ENCODE results near the gene CCNA2. TPM values are rescaled to one million over a fixed set of nuclear protein-coding genes. Genes with fewer than 3 reads are reported as not detected.

Gene CCNA2
- total and polyA plus RNA-seq, 9 donors = 15.0 to 32.7 (median 22.7) TPM

GRCh38 chr4:121778991-121779628 lies 44.6 kb downstream of the CCNA2 start:
- DNase-seq = peak; percentile 19
- Histone ChIP-seq H3K4me1 (ENCODE audit: control insufficient read depth, insufficient read depth, low read length) (peaks cover 4% of the 10 kb centered on the region), H3K9me3 (replicated peaks; ENCODE audit: control insufficient read depth, low read depth, low read length) (no peaks in the 10 kb centered on the region), H3K27me3 (ENCODE audit: control insufficient read depth, insufficient read depth, low read length) (no peaks in the 10 kb centered on the region), H3K4me3 (ENCODE audit: low read length) (no peak overlapping the region), H3K27ac (ENCODE audit: low read length) (no peak overlapping the region), H3K36me3 (ENCODE audit: control insufficient read depth, insufficient read depth, low read length) (no peaks in the 10 kb centered on the region)
- WGBS (ENCODE audit: insufficient coverage) = no CpG with 5 or more reads among the region's 8 CpGs

GRCh38 chr4:121777625-121778024 lies 46.1 kb downstream of the CCNA2 start:
- Histone ChIP-seq H3K36me3 (ENCODE audit: control insufficient read depth, insufficient read depth, low read length) (no peaks in the 10 kb centered on the region), H3K4me3 (ENCODE audit: low read length) (no peak overlapping the region), H3K27ac (ENCODE audit: low read length) (no peak overlapping the region), H3K4me1 (ENCODE audit: control insufficient read depth, insufficient read depth, low read length) (peaks cover 4% of the 10 kb centered on the region), H3K9me3 (replicated peaks; ENCODE audit: control insufficient read depth, low read depth, low read length) (no peaks in the 10 kb centered on the region), H3K27me3 (ENCODE audit: control insufficient read depth, insufficient read depth, low read length) (no peaks in the 10 kb centered on the region)
- 11% methylated on average over 1 of the region's 3 CpGs for WGBS (ENCODE audit: insufficient coverage)
- DNase-seq = no peak

- no peak overlapping the region for H3K27ac ChIP-seq (ENCODE audit: low read length)
- no peaks in the 10 kb centered on the region for H3K9me3 ChIP-seq (replicated peaks; ENCODE audit: control insufficient read depth, low read depth, low read length)
- no peak overlapping the region for H3K4me3 ChIP-seq (ENCODE audit: low read length)
- H3K36me3 ChIP-seq (ENCODE audit: control insufficient read depth, insufficient read depth, low read length) = no peaks in the 10 kb centered on the region
- DNase-seq = no peak
- peaks cover 3% of the 10 kb centered on the region for H3K27me3 ChIP-seq (ENCODE audit: control insufficient read depth, insufficient read depth, low read length)
- H3K4me1 ChIP-seq (ENCODE audit: control insufficient read depth, insufficient read depth, low read length) = peaks cover 4% of the 10 kb centered on the region
- WGBS (ENCODE audit: insufficient coverage) = no CpG with 5 or more reads among the region's 6 CpGs
Measured at GRCh38 chr4:121776610-121777401, 46.9 kb downstream of the CCNA2 start.

- Histone ChIP-seq H3K36me3 (ENCODE audit: control insufficient read depth, insufficient read depth, low read length) (no peaks in the 10 kb centered on the region), H3K4me1 (ENCODE audit: control insufficient read depth, insufficient read depth, low read length) (no peaks in the 10 kb centered on the region), H3K4me3 (ENCODE audit: low read length) (no peak overlapping the region), H3K9me3 (replicated peaks; ENCODE audit: control insufficient read depth, low read depth, low read length) (no peaks in the 10 kb centered on the region), H3K27ac (ENCODE audit: low read length) (no peak overlapping the region), H3K27me3 (ENCODE audit: control insufficient read depth, insufficient read depth, low read length) (peaks cover 3% of the 10 kb centered on the region)
- DNase-seq = no peak
- no CpG with 5 or more reads among the region's 1 CpG for WGBS (ENCODE audit: insufficient coverage)
Measured at GRCh38 chr4:121773883-121774282, 49.8 kb downstream of the CCNA2 start.

- no CpG with 5 or more reads among the region's 1 CpG for WGBS (ENCODE audit: insufficient coverage)
- Histone ChIP-seq H3K36me3 (ENCODE audit: control insufficient read depth, insufficient read depth, low read length) (no peaks in the 10 kb centered on the region), H3K4me1 (ENCODE audit: control insufficient read depth, insufficient read depth, low read length) (no peaks in the 10 kb centered on the region), H3K9me3 (replicated peaks; ENCODE audit: control insufficient read depth, low read depth, low read length) (no peaks in the 10 kb centered on the region), H3K4me3 (ENCODE audit: low read length) (no peak overlapping the region), H3K27ac (ENCODE audit: low read length) (no peak overlapping the region), H3K27me3 (ENCODE audit: control insufficient read depth, insufficient read depth, low read length) (peaks cover 3% of the 10 kb centered on the region)
- DNase-seq = no peak
Measured at GRCh38 chr4:121771869-121772268, 51.8 kb downstream of the CCNA2 start.

- no peak for DNase-seq
- 80% methylated on average over 1 of the region's 2 CpGs for WGBS (ENCODE audit: insufficient coverage)
Measured at GRCh38 chr4:121769341-121769740, 54.3 kb downstream of the CCNA2 start.

GRCh38 chr4:121767166-121767565 lies 56.5 kb downstream of the CCNA2 start:
- no CpG with 5 or more reads among the region's 4 CpGs for WGBS (ENCODE audit: insufficient coverage)
- H3K27me3 ChIP-seq (ENCODE audit: control insufficient read depth, insufficient read depth, low read length) = peaks cover 23% of the 10 kb centered on the region
- H3K4me1 ChIP-seq (ENCODE audit: control insufficient read depth, insufficient read depth, low read length) = peaks cover 3% of the 10 kb centered on the region
- no peak overlapping the region for H3K27ac ChIP-seq (ENCODE audit: low read length)
- no peaks in the 10 kb centered on the region for H3K9me3 ChIP-seq (replicated peaks; ENCODE audit: control insufficient read depth, low read depth, low read length)
- DNase-seq = no peak
- H3K36me3 ChIP-seq (ENCODE audit: control insufficient read depth, insufficient read depth, low read length) = no peaks in the 10 kb centered on the region
- H3K4me3 ChIP-seq (ENCODE audit: low read length) = no peak overlapping the region

More at GRCh38 chr4:121769341-121769740, 54.3 kb downstream of the CCNA2 start:
- Histone ChIP-seq H3K9me3 (replicated peaks; ENCODE audit: control insufficient read depth, low read depth, low read length) (no peaks in the 10 kb centered on the region), H3K4me1 (ENCODE audit: control insufficient read depth, insufficient read depth, low read length) (peaks cover 3% of the 10 kb centered on the region), H3K36me3 (ENCODE audit: control insufficient read depth, insufficient read depth, low read length) (no peaks in the 10 kb centered on the region), H3K27me3 (ENCODE audit: control insufficient read depth, insufficient read depth, low read length) (peaks cover 15% of the 10 kb centered on the region), H3K4me3 (ENCODE audit: low read length) (no peak overlapping the region), H3K27ac (ENCODE audit: low read length) (no peak overlapping the region)

Other genes with a start within 250 kb of the CCNA2 start
- gene ANXA5, start 126.9 kb downstream of the CCNA2 start, total RNA-seq = 201 TPM
- 100 to 1,000 TPM; 271 to 498 (median 310) TPM for gene ANXA5, start 126.9 kb downstream of the CCNA2 start, polyA plus RNA-seq (ENCODE audit: insufficient read depth in 1 of 8, insufficient read length in 8 of 8, low replicate concordance in 1 of 8)
- 0.66 TPM for gene SMIM43, start 58.7 kb downstream of the CCNA2 start, total RNA-seq
- gene SMIM43, start 58.7 kb downstream of the CCNA2 start, polyA plus RNA-seq (ENCODE audit: insufficient read depth in 1 of 8, insufficient read length in 8 of 8, low replicate concordance in 1 of 8) = 1 to 10 TPM; 1.4 to 2.7 (median 1.9) TPM
- 28.1 TPM for gene EXOSC9, start 22.6 kb downstream of the CCNA2 start, total RNA-seq
- 10 to 100 TPM; 25.2 to 33.1 (median 30.8) TPM for gene EXOSC9, start 22.6 kb downstream of the CCNA2 start, polyA plus RNA-seq (ENCODE audit: insufficient read depth in 1 of 8, insufficient read length in 8 of 8, low replicate concordance in 1 of 8)
- 11.9 TPM for gene BBS7, start 46.6 kb upstream of the CCNA2 start, total RNA-seq
- 10 to 100 TPM in 7 of 8 donors, 1 to 10 TPM in 1; 10.0 to 18.1 (median 12.8) TPM for gene BBS7, start 46.6 kb upstream of the CCNA2 start, polyA plus RNA-seq (ENCODE audit: insufficient read depth in 1 of 8, insufficient read length in 8 of 8, low replicate concordance in 1 of 8)
- gene TRPC3, start 128.2 kb upstream of the CCNA2 start, total RNA-seq = 0.93 TPM
- gene TRPC3, start 128.2 kb upstream of the CCNA2 start, polyA plus RNA-seq (ENCODE audit: insufficient read depth in 1 of 8, insufficient read length in 8 of 8, low replicate concordance in 1 of 8) = 1 to 10 TPM in 2 of 8 donors, under 1 TPM in 6; 0.52 to 1.7 (median 0.78) TPM